Hippocampal formation (tissue), 2 donors: ENCODE data around the gene LONRF3.

Experiments
- DNase-seq, 2 donors: peaks; one replicate each; lab custom pipeline; 2025; lab: John Stamatoyannopoulos, UW

LONRF3 gene

DNA sequence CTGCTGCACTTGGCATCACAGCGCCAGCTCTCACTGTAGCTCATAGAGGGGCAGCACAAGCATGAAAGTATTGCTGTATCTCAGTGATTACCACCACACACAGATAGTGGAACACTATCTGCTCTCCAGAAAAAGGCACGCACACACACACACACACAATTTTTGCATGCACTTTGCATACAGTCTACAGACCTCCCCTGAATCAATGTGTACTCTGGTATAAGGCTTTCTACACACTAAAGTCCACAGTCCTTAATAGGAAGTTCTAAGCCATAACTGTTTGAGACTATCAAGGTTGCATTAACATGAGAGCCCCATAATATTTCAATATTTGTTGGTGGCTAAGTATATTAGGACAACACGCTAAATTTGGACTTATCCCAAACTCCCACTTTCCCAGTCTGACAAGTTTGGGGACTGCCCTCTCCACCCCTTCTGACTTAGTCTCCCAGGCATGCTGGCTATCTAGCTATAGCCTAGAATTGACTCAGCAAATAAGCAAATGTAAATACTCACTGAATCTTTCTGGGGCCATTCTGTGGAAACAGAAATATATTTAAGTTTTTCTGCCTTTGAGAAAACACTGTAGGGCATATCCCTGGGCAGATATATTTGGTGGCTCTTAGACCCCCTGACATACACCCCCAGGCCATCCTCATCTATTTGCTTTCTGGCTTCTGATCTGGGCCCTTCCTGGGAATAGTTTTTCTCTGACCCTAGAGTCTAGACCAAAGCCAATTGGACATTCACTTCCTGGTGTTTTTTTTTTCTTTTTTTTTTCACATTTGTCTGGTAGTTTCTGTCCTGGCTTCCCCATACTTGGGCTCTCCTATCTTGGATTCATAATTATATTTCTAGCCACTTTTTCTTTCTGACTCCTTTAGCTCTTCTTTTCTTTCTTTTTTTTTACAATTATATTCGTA, 62.0 kb downstream of the LONRF3 start:
- no peak for DNase-seq

DNA sequence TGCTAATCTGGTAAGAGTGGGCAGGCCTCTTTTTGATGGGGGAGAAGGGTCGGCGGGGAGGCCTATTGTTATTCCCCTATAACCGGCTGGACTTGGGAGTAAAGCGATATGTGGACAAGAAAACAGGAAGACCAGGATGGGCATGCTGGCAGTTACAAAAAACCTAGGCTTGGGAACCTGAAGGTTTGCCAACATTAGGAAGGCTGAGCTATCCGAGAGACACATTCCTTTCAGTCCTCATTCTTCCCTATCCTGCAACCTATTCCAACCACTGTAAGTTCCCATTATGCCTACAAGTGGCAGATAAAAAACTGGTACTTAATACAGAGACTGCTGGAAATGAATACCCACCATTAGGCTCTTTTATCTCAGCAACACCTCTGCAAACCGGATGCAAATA, 66.0 kb downstream of the LONRF3 start:
- DNase-seq, result no peak

DNA sequence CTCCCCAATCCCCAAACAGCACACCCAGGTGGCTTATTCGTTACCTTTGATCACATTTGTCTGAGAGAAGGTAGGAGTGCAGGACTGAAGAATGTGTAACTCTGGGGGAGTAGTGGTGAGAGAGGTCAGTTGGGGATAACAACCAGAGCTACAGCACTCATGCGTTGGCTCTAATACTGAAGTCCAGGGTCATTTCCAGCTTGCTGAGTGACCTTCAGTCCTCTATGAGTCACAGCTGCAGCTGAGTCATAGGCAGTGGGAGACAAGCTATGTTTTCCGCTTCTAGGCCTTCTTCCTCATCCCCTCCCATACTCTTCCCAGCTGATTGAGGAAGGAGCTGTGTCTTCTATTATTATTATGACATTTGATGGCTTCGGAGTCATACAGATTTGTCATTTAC, 66.8 kb downstream of the LONRF3 start:
- no peak for DNase-seq

DNA sequence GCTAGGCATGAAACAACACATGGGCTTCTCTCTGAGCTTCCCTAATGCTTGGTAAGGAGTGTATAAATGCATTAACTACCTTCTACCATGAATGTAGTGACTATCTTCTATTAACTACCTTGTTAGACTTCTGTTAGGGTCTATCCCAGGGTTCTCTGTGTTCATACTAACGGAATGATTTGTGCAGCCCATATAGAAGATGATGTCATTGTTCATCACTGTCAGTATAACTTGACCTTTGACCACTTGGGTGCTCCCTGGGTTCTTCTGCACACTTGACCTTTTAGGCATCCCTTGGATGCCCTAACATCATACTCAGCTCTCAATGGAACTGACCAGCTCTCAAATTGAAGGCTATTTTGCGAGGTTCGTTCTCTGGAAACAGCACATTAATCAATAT, 67.6 kb downstream of the LONRF3 start:
- no peak for DNase-seq

DNA sequence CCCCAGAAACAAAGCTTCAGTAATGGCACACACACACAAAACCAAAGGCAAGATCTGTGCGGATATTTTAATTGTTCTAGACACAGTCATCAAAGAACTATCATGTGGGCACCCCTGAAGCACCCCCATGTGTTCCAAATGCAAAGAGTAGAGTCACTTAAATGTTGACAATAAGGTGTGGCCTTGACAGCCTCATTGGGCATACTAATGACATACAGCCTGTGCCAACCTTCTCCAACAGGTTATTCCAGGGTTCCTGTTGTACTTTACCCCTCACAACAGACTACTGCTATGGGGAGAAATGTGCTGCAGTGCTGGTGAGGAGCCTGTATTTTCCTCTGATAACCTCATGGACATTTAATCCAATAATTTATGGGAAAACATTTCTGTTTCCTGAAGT, 68.6 kb downstream of the LONRF3 start:
- no peak for DNase-seq

DNA sequence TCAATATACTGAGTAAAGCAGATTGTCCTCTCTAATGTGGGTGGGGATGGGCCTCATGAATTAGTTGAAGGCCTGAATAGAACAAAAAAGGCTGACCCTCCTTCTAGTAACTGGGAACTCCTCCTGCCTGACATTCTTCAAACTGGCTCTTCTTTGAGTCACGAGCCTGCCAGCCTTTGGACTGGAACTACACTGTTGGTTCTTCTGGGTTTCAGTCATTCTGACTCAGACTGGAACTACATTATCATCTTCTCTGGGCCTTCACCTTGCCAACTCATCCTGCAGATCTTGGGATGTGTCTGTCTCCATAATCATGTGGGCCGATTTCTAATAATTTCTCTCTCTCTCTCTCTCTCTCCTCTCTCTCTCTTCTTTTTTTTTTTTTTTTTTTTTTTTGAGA, 71.5 kb downstream of the LONRF3 start:
- no peak for DNase-seq

DNA sequence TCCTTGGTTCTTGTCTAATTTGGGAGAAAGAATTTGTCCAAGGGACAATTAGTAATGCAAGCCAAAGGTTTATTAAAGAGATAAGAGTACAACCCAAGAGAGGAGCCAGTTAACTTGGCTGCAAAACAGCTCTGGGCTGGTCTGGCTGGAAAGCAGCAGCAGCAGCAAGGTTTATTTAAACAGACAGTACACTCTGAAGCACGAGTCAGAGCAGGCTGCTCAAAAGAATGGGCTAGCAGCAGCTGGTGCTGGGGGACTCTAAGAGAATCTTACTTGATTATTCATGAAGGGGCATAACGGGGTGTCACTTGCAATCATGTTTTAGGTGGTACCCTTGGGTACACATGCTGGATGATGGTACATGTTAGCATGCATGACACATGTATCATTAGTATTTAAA, 81.3 kb downstream of the LONRF3 start:
- no peak for DNase-seq

DNA sequence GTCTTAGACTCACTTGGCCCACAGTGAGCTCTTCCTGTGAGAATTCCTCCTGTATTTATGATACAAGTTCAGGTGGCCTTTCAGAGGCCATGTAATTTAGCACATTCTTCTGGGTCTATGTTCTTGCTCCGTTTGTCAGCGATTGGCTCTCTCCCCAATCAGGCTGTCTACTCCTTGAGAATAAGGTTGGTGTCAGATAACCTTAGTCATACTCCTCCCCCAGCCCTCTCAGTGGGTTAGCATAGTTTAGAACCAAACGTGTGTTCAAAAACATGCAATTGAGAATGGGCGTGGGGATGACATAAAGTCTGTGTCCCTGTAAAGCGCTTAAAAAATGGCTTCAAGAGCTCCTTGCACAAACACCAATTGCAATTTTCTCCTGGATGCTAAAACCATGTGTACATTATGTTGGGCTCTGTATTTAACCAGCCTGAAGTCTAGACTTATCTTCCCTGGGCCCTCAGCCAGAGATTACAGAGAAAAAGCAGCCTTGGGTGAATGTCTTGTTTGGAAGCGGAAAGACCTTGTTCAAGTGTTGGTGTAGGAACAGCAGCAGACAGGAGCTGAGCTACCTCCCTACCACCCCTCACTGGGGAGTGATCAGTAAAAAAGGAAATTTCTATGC, 88.4 kb downstream of the LONRF3 start:
- DNase-seq, result no peak

DNA sequence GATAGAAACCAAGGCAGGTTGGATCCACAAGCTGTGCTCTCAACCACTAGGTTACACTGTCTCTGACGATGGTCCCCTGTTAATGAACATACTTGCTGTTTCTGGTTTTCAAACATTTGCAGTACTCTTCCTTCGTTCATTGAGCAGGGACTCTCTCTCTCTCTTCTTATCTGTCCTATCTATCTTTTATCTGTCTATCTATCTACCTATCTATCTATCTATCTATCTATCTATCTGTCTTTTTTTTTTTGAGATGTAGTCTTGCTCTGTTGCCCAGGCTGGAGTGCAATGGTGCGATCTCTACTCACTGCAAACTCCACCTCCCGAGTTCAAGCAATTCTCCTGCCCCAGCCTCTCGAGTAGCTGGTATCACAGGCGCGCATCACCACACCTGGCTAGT, 89.0 kb downstream of the LONRF3 start:
- no peak for DNase-seq

DNA sequence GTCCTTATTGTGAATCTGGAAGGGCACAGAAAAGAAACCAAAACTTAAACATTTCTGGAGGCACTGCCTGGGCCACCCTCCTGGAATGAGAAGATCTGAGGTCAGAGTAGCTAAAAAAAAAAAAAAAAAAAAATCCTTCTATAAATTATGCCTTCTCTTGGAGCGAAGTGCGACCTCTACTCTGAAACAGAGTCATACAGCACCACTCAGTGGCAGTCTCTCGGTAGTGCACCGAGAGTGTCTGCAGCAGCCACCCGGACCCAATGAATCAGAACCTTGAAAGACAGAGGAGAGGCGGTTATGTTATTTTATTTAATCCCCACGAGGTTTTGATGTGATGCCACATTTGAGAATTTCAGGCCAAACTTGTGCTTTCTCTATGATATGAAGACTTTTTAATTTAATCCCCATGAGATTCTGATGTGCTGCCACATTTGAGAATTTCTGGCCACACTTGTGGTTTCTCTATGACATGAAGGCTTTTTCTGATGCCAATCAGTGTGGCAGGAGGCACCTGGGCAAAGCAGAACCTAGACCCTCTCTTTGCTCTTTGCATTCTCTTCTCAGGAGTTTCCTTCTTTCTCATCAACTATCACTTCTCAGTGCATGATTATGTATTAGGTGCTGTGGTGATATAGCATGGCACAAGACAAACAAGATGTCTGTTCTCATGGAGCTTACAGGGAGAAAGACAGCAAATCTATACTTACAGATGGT, 92.8 kb downstream of the LONRF3 start:
- DNase-seq, result peak; percentile 6 to 21
